H1 (cell line): ENCODE results near the gene IRF8. TPM values are rescaled to one million over a fixed set of nuclear protein-coding genes. Genes with fewer than 3 reads are reported as not detected.

Experiments
- CBX8 ChIP-seq: fragments of 300-800, 300-1000 bp; sonication (generic); IDR thresholded peaks from 2 replicates; pipeline ENCODE4 v1.7.1; 2016; ENCODE audit warnings: low read depth, low read length, borderline replicate concordance
- CEBPB ChIP-seq: IDR thresholded peaks from 2 replicates; pipeline ENCODE4 v1.6.1; 2012; ENCODE audit warnings: low read depth, low read length
- SIX5 ChIP-seq: IDR thresholded peaks from 2 replicates; pipeline ENCODE4 v1.6.1; 2011; ENCODE audit warnings: mild to moderate bottlenecking, low read depth, low read length
- polyA plus RNA-seq, 7 experiments: library from polyadenylated mRNA; depleted of rRNA in 3 of 7; stranded (reverse) in 5 of 7; unstranded in 2 of 7; fragments of >200 nt in 5 of 7; fragments of 200-250 nt in 2 of 7; gene quantifications; 1 replicate in 5 of 7; 2 replicates in 1 of 7; 4 replicates in 1 of 7; pipeline versions ENCODE4 v1.2.1 to v1.2.3, GENCODE V29; 2011 to 2013; ENCODE audit warnings: missing spikeins in 2 of 7, mixed read lengths in 2 of 7
- total RNA-seq: library from RNA; stranded (reverse); fragmentation: NEBNext Ultra II Directional; extraction: Animal tissue kit (Norgen Biotek cat#: 25700); gene quantifications from 2 replicates; pipeline ENCODE4 v1.2.1, GENCODE V29; 2021

Gene IRF8
- total and polyA plus RNA-seq, 2 of the 8 experiments (the other 6 are each of a cell fraction or from before 2014, with no cell fraction given): 0.35 to 2.0 TPM

DNA sequence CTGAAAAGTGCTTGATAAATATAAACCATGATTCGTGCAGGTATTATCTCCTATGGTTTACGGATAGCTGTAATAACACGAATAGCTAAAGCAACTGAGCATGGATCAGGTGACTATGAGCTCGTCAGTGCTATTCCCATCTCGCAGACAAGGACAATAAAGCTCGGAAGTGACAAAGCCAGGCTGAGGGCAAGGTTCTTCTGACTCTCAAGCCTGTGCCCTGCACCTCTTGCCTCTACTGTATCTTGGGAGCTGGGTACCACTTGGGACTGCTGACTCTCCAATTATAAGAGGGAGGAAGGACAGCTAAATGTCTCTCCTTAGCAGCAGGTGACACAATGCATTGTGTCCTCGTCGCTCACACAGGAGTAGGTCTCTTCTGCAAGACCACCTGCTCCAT lies 49.6 kb upstream of the IRF8 start (continued):
- TF ChIP-seq SIX5 (no peak), CBX8 (no peak), CEBPB (no peak)
